ENCODE results near the gene SCARB1.

The SCARB1 gene

DNA sequence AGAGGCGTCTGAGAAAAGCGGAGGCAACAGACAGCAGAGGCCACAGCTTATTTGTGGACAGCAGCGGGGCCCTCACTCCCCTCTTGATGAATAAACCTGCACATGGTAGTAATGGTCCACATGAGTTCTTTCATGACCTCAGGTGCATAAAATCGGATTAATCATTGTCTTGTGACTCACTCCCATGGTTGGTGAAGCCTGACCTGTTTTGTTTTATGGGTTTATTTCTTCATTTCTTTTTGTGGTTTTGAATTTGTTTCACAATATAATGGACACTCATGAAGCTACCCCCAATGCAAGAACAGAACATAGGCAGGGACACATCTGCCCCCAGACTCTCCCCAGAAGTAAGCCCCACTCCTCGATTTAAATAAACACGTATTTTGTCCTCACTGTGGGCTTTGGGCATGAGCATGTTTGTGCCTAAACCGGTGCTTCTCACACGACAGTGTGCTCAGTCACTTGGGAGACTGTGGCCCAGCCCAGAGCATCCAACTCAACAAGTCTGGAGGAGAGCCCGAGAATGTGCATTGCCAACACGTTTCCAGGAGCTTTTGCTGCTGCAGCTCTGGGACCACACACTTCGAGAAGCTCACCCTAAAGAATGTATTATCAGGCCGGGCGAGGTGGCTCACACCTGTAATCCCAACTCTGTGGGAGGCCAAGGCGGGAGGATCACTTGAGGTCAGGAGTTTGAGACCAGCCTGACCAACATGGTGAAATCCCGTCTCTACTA lies 116.1 kb downstream of the SCARB1 start:
- Mint-ChIP-seq H3K4me1 (peaks cover 74% of the 10 kb centered on the region), H3K27me3 (ENCODE audit: low read depth, poor library complexity) (peaks cover 31% of the 10 kb centered on the region)

DNA sequence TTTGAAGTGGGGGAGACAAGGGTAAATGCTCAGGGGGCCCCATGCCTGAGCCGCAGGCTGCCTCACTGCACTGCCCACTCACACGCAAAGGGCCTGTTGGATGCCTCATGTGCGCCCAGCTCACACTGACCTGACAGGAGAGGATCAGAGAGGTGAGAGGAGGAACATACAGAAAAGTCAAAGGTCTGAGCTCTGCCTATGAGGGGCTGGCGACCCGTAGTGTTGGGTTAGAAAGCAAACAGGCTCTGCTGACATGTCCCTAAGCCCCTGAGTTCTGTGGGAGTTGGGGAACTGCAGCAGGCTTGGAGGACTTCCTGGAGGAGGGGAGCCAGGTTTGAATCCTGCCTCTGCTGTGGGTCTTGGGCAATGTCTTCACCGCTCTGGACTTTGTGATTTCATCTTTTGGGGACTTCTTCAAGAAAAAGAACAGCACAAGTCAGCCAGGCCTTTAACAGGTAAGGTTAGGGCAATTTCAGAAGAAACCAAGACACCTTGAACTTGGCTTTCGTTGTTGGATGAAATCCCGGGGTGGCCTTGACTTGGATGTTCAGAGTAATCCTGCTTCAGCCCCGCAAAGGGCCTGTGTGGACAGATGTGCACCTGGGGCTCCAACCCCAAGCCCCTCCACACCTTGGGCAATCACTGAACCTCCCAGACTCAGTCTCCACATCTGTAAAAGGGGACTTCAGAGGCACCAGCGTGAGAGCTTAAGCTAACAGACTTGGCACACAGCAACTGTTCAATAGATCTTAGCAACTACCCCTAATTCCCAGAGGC lies 116.8 kb downstream of the SCARB1 start:
- Mint-ChIP-seq H3K4me1 (peaks cover 78% of the 10 kb centered on the region), H3K4me3 (no peak overlapping the region), H3K27me3 (ENCODE audit: low read depth, poor library complexity) (peaks cover 31% of the 10 kb centered on the region), H3K27ac (no peak overlapping the region), H3K9me3 (no peaks in the 10 kb centered on the region), H3K36me3 (ENCODE audit: low read depth) (no peaks in the 10 kb centered on the region)
- TF ChIP-seq, protein P1, sequence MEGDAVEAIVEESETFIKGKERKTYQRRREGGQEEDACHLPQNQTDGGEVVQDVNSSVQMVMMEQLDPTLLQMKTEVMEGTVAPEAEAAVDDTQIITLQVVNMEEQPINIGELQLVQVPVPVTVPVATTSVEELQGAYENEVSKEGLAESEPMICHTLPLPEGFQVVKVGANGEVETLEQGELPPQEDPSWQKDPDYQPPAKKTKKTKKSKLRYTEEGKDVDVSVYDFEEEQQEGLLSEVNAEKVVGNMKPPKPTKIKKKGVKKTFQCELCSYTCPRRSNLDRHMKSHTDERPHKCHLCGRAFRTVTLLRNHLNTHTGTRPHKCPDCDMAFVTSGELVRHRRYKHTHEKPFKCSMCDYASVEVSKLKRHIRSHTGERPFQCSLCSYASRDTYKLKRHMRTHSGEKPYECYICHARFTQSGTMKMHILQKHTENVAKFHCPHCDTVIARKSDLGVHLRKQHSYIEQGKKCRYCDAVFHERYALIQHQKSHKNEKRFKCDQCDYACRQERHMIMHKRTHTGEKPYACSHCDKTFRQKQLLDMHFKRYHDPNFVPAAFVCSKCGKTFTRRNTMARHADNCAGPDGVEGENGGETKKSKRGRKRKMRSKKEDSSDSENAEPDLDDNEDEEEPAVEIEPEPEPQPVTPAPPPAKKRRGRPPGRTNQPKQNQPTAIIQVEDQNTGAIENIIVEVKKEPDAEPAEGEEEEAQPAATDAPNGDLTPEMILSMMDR (IDR thresholded peaks at IDR 0.05) = no peak
- no peak for DNase-seq

More for the DNA sequence above, 116.1 kb downstream of the SCARB1 start:
- TF ChIP-seq, protein P1 (IDR thresholded peaks at IDR 0.05) = no peak
- H3K9me3 Mint-ChIP-seq = peaks cover 4% of the 10 kb centered on the region
- no peaks in the 10 kb centered on the region for H3K36me3 Mint-ChIP-seq (ENCODE audit: low read depth)
- no peak overlapping the region for H3K27ac Mint-ChIP-seq
- H3K4me3 Mint-ChIP-seq = no peak overlapping the region
- no peak for DNase-seq

DNA sequence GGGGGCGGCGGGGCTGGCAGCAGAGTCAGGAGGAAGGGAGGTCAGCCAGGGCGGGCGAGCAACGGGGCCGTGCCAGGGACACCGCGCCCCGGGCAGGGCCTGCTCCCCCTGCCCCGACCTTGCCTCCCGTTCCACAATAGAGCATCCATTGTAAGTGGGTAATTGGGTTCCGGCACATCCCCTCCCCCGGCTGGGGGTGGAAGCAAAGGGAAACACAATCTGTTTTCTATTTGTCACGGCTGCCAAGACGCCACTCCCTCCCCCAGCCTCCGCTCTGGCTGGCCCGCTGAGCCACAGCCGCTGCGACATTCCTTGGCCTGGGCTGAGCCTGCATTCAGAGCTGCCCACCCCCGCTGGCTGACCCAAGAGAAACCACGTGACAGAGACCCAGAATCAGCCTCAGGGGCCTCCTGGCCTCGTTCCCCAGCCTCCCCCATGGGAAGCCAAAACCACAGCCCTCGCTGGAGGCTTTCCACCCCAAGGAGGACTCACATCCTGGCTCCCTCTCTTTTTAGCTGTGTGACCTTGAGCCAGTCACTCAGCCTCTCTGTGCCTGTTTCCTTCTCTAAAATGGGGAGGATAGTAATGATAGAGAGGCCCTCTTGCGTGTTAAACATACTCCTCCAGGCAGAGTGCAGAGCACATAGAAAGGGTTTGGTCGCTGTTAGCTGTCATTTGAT lies 117.6 kb downstream of the SCARB1 start:
- DNase-seq = peak; percentile 87
- Mint-ChIP-seq H3K4me1 (peaks cover 76% of the 10 kb centered on the region), H3K4me3 (no peak overlapping the region), H3K27me3 (ENCODE audit: low read depth, poor library complexity) (peaks cover 31% of the 10 kb centered on the region), H3K36me3 (ENCODE audit: low read depth) (no peaks in the 10 kb centered on the region), H3K9me3 (no peaks in the 10 kb centered on the region), H3K27ac (peak overlapping the region; percentile 88)
- TF ChIP-seq, protein P1 (IDR thresholded peaks at IDR 0.05) = no peak

DNA sequence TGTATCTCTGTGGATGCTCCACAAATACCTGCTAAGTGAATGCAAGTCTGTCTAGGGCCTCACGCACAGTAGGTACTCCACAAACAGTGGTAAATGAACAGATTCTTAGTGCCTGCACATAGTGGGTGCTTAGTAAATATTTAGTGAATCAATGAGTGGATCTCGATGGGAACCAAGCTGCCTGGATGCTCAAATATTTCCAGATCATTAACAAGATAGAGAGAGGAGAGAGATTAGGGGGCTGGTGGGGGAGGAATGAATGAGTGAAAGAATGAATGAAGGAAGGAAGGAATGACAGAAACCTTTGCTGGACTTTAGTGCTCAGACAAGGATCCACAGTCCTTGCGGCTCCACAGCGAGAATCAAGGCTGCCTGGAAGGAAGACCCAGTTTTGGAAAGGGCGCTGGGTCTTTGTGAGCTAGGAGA lies 118.2 kb downstream of the SCARB1 start:
- Mint-ChIP-seq H3K4me3 (peak overlapping the region; percentile 11), H3K27ac (peak overlapping the region; percentile 88), H3K36me3 (ENCODE audit: low read depth) (no peaks in the 10 kb centered on the region), H3K9me3 (peaks cover under 1% of the 10 kb centered on the region), H3K27me3 (ENCODE audit: low read depth, poor library complexity) (peaks cover 31% of the 10 kb centered on the region), H3K4me1 (peaks cover 76% of the 10 kb centered on the region)
- TF ChIP-seq, protein P1 (IDR thresholded peaks at IDR 0.05) = no peak
- DNase-seq = no peak

DNA sequence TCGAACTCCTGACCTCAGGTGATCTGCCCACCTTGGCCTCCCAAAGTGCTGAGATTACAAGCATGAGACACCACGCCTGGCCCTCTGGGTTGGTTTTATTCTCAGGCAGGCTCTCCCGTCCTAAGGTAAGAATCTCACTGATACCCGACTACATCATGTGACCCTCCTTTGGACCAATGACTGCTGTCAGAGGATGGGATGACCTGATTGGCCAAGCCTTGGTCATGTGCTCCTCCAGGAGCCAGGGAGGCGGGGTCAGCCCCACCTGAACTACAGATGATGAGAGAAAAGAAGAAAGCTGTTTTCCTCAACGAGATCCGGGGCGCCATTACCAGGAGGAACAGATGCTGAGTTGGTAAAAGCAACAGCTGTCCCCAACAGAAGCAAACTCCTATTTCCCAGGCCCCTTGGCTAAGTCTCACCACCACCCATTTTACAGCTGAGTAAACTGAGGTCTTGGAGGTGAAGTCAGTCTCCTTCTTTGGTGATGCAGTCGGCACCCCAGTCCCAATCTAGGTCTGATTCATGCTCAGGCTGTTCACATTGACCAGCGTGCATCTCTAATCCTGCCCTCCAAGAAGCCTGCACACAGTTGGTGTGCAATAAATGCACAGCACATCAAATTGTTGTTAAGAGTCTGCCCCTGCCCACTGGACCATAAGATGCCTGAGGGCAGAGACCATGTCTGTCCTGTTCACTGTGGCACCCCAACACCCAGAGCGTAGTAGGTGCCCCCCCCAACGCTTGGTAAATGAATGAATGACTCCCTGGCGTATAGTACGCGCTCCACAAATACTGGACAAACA lies 118.8 kb downstream of the SCARB1 start:
- TF ChIP-seq, protein P1 (IDR thresholded peaks at IDR 0.05) = no peak
- Mint-ChIP-seq H3K4me3 (no peak overlapping the region), H3K9me3 (peaks cover 6% of the 10 kb centered on the region), H3K4me1 (peaks cover 77% of the 10 kb centered on the region), H3K27me3 (ENCODE audit: low read depth, poor library complexity) (peaks cover 27% of the 10 kb centered on the region), H3K27ac (peak overlapping the region; percentile 88), H3K36me3 (ENCODE audit: low read depth) (no peaks in the 10 kb centered on the region)
- no peak for DNase-seq
